SK-MEL-5 (cell line): ENCODE data around the gene ERGIC1. TPM values are rescaled to one million over a fixed set of nuclear protein-coding genes. Genes with fewer than 3 reads are reported as not detected.

Source experiments
- DNase-seq: peaks from one replicate; pipeline ENCODE4 v3.0.0-alpha.2; 2016; ENCODE audit warnings: low read depth, low spot score
- in situ Hi-C: cut with HindIII; loops from 2 replicates; pipeline ENCODE4 v1.10.0; 2016; ENCODE audit warnings: low sequenced_read_pairs, high pct_unique_total_duplicates, low pct_unique_long_range_greater_than_20kb
- small RNA-seq, 2 experiments: library from RNA; depleted of rRNA; stranded (forward); fragments of <200 nt; gene quantifications; one replicate each; pipeline ENCODE3, GENCODE V24; 2014
- total RNA-seq: library from RNA; depleted of rRNA; stranded (reverse); fragments of >200 nt; shearing (Covaris generic); gene quantifications from 2 replicates; pipeline ENCODE4 v1.2.3, GENCODE V29; 2014; rRNA removed

ERGIC1 gene
- total RNA-seq, 1 experiment from 2014 or later, result 91.3 TPM

DNA sequence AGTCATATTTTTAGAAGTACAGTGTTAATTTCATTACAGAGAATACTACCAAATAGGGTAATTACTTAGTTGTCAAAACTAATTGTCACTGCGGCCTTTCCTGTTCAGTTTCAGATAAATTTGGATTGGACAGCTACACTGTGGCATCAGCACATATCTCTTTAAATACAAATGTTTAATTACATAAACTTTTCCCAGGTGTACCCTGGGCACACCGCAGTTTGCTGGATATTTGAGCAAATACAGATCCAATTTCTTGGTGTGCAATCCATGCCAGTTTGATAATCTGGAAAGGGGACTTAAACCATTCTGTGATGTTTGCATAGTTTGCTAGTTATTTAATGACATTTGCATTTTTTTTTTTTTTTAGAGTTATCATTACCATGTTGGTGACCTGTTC is 160.4 kb downstream of the ERGIC1 start:
- in situ Hi-C loops, result no loop called here
- DNase-seq, result no peak

DNA sequence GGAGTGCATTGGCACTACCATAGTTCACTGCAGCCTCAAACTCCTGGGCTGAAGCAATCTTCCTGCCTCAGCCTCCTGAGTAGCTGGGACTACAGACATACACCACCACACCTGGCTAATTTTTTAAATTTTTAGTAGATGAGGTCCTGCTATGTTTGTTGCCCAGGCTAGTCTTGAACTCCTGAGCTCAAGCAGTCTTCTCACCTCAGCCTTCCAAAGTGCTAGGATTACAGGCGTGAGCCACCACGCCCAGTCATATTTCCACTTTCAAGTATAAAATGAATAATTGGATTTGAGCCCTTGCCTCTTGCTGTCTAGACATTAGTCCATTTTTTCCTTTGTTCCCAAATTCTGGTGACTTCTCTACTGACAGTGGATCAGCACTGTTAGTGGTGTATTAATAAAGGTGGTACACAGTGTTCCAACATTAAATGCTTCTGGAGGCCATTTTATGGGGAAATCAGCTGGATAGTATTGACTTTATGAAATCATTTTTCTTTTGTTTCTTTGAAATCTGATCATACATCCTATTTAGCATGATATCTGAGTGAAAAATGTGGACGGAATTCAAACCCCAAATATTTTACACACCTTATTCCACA is 165.4 kb downstream of the ERGIC1 start:
- in situ Hi-C loops, result no loop called here
- DNase-seq, result no peak

DNA sequence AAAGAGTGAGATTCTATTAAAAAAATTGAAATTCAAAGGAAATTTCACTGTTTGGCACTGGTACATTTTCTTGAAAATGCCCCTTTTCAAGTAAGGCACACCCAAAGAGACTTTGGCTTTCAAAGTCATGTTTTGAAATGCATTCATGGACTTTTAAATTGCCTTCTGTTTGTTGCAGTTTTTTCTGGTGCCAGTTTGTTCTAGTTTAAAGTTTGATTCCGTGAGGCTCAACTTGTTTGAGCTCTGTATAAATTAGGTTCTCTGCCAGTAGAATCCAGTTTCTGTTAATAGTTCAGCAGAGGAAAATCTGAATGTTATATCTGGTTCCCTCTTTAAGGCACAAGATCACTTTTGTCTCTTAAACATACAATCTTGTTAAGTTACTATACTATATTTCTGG is 165.9 kb downstream of the ERGIC1 start:
- in situ Hi-C loops, result no loop called here
- no peak for DNase-seq

- in situ Hi-C loops, result no loop called here
- no peak for DNase-seq
These were observed 167.3 kb downstream of the ERGIC1 start for GRCh38 chr5:173001229-173001841.

Small RNAs within 50 kb of the gene (small RNA-seq; reads per million reads assigned to genes)
- gene AC022217.4, result 0 reads per million in 2 experiments

Other genes starting within 250 kb of the ERGIC1 start
- 0.11 and 0.32 TPM in 2 replicates for gene NEURL1B, start 193.0 kb upstream of the ERGIC1 start, total RNA-seq
- 10.9 and 11.3 TPM in 2 replicates for gene DUSP1, start 63.1 kb upstream of the ERGIC1 start, total RNA-seq
- 97.8 and 107 TPM in 2 replicates for gene RPL26L1, start 125.2 kb downstream of the ERGIC1 start, total RNA-seq
- gene ATP6V0E1, start 149.5 kb downstream of the ERGIC1 start, total RNA-seq, result 303 and 324 TPM in 2 replicates
- gene CREBRF, start 222.1 kb downstream of the ERGIC1 start, total RNA-seq, result 24.6 and 25.6 TPM in 2 replicates